Glomerular visceral epithelial cell (primary cell): ENCODE results near the gene NCK2.

Source experiments
- DNase-seq: peaks from one replicate; pipeline ENCODE4 v3.0.0-alpha.2; 2016; ENCODE audit errors: extremely low spot score

The NCK2 gene

DNA sequence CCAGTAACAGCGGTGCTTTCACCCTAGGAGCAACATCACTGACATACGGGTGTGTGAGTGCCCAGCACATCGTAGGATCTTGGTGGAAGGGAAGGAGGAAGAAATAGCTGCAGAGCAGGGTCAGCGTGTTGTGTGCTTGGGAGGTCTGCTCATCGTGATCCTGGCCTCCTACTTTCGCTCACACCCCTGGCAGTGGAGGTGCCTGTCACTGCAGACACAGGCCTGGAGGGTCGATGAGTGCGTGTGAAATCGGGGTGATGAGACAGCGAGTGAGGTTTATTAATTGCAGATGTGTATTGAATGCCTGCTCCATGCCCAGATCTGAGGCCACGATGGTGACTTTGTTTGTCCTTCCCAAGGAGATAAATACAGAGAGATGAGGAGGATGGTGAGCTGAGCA lies 126.1 kb downstream of the NCK2 start:
- no peak for DNase-seq

DNA sequence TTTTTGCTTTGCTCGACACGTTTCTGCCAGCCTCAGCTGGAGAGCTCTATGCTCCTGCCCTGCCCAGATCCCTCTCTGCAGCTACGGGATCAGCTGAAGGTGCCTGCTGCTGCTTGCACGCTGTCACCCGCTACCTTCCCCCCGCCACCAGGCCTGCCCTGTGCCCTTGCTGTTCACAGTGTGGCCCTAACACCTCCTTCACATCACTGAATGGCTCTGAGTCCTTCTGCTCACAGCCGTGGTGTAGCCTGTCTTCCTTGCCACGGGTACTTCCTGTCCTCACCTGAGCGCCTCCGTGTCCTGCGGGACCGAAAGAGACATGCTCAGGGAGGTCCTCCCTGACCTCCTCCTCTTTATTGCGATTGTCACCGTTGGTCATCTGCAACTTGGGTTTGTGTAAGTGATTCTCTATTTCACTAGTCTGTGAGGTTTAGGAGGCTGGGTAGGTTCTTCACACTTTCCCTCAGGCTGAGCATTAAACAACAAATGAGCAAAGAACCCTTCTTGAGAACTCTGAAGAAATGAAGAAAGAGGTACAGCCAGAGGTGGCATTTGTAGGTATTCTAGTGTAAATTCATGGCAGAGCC lies 127.5 kb downstream of the NCK2 start:
- DNase-seq: no peak

DNA sequence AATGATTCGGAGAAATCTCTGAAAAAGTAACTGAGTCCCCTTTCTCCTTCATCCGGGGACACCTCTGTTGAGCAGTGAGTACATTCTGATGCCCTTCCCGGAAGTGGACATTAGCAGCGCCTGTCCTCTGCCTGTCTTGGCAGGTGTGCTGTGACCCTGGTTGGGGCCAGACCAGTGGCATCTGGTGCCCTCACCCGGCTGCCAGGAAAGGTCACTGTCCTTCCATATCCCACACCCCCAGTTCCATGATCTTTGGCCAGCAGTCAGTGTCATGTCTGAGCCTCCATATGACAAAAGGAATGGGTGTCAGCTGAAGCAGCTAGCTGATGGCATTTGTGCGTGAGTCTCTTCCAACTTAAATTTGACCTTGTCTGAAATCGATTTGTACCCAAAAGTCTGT lies 128.1 kb downstream of the NCK2 start:
- no peak for DNase-seq

DNA sequence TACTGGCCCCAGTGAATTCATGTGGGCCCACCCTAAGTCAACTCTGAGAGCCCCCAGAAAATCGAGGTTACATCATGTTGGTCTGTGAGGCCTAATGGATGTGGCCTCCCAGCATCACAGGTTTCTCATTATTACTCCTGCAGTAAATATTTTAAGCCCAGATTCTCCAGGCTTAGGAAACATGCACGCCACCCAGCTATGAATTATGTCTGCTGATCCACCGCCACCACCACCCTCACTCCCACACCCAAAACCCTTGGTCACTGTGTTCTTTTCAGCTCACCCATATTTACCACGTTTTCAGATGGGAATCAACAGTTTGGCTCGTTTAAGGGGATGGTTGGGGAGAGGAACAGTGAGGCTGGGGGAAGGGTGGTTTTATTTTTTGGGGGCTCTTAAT lies 128.6 kb downstream of the NCK2 start:
- no peak for DNase-seq

DNA sequence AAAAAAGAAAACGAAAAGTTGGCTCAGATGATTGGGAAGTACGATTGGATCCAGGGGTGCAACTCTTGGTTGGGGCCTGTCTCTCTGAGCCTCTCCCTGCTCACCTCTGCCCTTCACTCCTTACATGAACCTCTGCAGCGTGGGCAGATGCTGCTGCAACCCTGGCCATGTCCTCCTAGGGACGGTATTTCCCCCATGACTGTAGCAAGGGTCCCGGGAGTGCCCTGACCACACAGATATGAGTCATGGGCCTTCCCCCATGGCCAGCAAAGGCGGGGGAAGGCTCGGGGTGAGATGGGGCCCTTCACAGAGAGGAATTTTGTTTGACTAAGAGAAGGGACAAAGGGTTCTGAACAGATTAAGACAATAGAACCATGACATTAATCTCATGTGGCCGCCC lies 129.0 kb downstream of the NCK2 start:
- DNase-seq: peak; percentile 87

DNA sequence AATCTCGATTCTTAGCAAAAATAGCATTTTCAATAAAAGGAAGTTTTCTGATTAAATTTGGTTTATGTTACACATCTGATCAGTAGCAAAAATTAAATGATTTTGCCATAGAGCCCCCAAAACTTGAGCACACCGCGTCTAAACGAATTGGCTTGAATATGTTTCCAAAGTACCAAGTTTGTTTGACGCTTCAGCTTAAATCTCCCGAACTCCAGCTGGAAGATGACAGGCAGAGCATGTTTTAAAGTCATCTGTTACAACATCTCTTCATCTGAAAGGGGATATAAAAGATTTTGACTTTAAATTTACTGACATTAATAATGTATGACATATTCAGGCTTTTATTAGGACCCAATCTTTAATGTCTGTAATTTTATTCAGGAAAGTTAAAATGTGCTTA lies 129.8 kb downstream of the NCK2 start:
- no peak for DNase-seq

DNA sequence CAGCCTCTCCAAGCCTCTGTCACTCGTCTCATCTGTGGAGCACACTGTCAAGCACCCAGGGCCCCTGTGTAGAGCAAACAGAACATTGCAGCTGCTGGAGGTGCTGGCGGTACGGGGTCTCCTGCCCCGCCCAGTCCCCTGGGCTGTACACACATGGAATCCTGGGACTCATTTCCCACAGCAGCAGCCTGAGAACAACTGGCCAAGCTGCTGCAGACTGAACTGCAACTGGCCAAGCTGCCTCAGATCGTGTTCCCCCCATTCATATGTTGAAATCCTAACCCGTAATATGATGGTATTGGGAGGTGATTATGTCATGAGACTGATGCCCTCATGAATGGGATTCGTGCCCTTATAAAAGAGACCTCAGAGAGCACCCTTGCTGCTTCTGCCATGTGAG lies 130.5 kb downstream of the NCK2 start:
- DNase-seq: no peak

DNA sequence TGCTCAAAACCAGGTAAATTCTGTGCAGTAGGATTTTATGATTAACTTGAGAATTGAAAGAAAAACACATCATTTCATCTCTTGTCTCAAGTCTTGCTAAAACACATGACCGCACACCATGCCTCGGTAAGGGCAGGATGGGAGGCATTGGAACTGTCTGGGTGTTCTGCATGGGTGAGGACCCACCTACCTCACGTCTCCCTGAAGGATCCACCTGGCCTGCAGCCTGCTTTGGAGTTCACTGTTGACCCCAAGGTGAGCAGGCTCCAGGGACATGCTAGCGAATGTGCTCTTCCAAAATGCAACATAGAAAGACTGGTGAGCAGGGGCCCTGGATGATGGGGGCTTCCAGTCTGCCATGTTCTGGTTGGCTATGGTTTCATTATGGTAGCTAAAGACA lies 131.5 kb downstream of the NCK2 start:
- no peak for DNase-seq

DNA sequence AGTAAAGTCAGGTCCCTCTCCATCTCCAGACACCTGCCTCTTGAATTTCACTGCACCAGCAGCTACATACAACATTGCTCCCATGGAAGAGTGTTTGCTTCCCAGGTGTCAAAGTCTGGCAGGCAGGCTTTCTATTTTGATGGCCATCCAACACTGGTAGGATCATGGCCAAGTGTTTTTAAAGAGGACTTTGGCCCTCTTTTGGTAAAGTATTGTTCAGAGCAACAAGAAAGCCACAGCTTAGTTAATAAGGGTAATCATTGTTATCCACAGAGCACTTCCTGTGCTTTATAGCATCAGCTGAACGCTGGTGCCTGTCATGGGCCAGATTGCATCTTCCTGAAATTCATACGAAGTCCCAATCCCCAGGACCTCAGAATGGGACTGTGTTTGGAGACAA lies 133.2 kb downstream of the NCK2 start:
- DNase-seq: no peak

DNA sequence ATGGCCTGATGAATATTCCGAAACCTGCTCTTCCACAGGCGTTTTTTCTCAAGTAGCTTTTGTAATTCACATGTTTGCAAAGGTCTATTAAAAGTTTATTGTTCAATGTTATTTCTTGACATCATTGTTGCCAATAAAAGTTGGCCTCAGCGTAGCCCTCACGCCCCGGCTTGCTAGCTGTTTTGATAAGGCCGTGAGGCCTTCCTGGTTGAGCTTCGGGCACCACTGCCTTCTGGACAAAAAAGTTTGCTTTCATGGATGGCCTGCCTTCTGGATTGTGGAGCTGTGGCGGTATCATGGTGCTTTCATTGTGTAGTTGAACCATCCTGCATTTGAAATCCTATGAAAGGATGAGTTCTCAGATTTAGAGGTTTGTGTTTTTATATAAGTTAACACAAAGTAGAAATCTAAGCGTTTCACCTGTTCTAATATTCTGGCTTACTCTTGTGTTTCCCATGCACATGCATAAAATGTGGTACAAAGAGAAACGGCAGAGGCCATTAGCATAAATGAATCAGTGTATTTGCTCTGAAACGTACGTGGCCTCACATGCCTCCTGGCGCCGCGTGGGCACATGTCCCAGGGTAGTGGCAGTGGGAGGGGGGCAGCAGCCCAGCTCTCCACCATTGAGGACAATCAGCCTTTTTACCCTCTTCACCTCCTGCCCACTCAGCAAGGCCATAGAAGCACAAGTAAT lies 134.5 kb downstream of the NCK2 start:
- DNase-seq: no peak

DNA sequence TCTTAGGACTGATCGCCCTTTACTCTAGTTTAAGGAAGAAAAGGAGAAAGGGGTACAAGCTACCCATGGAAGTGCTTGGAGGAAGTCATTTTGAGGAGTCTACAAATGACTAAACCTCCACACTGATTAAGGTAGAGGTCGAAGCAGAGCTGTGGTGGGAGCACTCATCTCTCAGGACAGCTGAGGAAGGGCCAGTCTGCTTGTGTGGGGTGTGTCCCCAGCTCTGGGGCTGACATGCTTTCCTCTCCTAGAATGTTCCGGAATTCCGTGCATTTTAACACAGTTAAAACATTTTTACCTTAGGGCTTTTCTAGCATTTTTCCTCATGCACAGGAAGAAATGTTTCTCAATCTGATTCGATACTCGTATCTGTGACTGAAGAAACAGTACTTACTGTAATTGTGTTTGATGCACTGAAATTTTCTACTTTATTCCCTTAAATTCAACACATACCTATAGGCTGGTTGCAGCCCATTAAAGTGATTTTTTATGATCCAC lies 135.1 kb downstream of the NCK2 start:
- no peak for DNase-seq

DNA sequence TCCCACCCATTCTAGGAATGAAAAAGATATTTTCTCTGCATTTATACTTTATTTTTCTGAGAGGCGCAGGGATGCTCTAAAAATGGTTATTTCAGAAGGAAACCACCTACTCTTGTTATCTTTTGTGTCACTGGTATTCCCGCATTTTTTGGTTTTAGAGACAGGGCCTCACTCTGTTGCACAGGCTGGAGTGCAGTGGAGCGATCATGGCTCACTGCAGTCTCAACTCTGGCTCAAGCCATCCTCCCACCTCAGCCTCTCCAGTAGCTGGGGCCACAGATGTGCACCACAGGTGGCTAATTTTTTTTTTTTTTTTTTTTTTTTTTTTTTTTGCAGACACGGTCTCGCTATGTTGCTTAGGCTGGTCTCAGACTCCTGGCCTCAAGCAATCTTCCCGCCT lies 135.9 kb downstream of the NCK2 start:
- DNase-seq: no peak

DNA sequence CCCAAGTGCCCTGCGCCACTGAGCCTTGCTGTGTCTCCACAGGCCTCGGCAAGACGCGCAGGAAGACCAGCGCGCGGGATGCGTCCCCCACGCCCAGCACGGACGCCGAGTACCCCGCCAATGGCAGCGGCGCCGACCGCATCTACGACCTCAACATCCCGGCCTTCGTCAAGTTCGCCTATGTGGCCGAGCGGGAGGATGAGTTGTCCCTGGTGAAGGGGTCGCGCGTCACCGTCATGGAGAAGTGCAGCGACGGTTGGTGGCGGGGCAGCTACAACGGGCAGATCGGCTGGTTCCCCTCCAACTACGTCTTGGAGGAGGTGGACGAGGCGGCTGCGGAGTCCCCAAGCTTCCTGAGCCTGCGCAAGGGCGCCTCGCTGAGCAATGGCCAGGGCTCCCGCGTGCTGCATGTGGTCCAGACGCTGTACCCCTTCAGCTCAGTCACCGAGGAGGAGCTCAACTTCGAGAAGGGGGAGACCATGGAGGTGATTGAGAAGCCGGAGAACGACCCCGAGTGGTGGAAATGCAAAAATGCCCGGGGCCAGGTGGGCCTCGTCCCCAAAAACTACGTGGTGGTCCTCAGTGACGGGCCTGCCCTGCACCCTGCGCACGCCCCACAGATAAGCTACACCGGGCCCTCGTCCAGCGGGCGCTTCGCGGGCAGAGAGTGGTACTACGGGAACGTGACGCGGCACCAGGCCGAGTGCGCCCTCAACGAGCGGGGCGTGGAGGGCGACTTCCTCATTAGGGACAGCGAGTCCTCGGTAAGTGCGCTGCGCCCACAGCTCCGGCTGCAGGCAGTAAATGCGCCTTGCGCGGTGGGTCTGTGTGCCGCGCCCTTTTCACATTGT lies 136.8 kb downstream of the NCK2 start:
- DNase-seq: no peak

DNA sequence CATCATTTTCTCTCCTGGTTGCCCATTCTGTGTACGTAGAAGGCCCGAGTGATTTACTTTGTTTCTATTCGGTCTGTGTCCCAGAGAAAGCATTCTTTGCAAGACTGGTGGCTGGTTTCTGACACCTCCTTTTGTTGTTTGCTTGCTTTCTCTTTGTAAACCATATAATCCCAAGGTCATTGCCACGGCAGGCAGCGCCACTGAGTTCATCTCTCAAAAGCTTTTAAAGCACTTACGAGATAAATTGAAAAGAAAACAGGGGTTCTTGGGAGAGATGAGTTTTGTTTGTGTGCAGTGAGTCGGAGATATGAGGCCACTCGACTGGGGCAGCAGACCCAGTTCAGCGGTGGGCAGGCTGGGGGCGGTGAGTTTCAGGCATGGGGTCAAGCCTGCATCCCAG lies 137.6 kb downstream of the NCK2 start:
- no peak for DNase-seq

DNA sequence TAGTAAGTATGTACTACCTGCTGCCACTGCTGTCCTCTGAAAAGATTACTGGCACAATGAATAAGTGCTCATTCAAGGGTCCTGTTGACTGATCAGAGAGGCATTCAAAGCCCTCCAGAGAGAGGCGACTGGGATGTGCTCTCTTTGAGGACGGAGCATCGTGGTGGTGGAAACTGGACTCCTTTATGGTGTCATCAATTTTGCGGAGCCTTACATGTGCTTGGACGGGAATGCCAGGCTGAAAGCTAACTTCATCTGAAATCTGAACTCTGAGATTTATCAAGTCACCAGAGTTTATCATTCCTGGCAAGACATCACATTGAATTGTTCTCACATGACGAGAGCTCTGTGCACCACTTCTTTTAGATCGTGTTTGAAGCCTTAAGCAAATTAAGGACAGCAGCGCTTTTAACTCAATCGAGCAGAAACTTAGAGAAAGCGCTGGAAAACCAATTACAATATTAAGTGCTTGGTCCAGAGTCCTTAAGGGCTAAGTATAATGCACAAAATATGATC lies 138.3 kb downstream of the NCK2 start:
- DNase-seq: no peak

DNA sequence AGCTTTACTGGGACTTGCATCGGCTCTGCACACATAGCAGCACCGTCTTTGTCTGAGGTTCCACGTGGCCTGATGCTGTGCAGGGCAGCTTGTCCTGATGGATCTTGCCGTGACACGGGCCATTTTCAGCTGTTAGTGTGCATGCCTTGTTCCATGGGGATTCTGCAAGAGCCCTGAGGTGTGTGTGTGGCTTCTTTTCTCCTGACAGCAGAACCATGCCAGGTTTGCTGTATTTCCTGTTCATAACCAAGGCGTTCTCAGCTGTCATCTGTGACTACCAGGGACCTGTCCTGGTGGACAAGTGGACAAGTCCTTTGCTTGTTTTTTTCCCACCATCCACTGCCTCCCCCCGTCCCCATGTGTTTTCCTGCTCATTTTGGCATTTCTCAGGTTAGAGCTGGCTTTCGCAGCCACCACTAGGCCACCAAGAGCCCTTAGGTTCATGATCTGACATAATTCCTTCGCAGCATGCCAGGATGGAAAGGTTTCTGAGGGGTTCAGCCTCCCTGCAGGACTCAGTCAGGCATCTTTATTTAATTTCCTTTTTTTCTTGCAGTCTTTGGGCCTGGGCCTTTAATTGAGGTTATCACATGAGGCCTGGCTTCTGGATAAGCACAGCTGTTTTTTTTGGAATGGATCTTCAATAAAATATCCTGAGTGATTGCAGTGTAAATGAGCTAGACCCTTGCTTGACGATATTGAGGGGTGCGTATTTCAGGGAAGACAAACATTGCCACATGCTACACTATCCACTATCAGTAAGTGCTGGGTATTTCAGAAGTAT lies 139.4 kb downstream of the NCK2 start:
- no peak for DNase-seq

DNA sequence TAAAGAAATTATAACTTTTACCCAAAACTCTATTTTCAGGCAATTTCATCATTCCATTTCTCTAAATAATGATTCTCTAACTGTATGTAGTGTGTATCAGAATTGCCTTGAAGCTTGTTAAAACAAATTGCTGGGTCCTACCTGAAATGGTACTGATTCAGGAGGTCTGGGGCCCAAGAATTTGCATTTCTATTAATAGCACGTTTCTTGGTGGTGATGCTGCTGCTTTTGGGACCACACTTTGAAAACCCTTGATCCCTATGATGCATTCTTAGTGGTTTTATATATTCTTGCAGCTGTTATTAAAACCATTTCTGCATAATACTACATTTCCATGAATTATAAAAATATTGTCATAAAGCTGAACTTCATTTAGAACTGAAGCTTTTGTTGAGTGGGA lies 140.7 kb downstream of the NCK2 start:
- no peak for DNase-seq

DNA sequence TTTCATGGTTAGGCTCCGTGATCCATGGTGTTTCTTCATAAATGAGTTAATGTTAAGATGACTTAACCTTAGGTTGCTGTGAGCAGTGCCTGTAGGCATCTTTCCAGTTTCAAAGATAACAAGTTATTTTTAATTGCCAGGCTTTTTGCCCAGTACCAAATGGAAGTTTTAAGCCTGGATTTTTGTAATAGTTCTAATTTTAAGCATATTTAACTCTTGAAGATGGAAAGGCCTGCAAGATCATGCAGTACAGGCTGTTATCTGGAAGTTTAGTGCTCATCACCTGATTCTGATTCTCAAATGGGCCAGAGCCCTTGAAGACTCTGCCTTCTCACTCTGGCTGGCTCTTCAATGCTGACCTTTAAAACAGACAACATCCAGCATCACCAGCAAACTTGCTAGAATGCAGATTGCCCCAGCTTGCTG lies 141.3 kb downstream of the NCK2 start:
- DNase-seq: no peak

DNA sequence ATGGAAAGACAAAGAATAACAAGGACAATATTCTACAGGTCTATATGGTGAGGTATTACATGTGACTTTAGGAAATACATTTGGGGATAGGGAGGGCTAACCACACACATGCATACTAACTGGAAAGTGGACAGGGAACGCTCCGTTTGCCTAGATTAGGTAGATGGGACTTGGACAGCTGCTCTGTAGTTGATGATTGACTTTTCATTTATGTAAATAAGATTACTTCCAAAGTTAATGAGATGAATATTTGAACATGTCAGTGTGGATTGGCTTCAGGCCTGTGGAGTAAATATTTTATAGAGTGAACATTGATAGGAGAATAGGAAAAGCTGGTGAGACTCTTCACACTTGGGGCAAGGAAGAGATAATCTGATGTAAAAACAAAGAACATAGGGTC lies 142.0 kb downstream of the NCK2 start:
- no peak for DNase-seq

DNA sequence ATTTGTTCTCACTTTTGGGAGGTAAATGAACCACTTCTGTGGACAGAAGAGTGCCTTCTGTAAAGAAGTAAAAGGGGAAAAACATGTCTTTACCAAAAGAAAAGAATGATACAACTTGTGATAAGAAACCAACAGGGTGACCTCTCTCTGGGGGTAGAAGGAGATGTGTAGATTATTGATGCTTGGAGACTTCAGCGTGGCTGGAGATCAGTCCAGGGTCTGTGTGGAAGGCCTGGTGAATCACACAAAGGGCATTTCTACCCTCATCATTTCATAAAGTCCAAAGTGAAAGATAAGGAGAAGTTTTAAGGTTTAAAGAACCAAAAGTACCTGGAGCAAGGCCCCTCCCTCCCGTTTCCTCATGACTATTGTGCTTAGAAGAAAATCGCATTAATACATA lies 142.5 kb downstream of the NCK2 start:
- no peak for DNase-seq

DNA sequence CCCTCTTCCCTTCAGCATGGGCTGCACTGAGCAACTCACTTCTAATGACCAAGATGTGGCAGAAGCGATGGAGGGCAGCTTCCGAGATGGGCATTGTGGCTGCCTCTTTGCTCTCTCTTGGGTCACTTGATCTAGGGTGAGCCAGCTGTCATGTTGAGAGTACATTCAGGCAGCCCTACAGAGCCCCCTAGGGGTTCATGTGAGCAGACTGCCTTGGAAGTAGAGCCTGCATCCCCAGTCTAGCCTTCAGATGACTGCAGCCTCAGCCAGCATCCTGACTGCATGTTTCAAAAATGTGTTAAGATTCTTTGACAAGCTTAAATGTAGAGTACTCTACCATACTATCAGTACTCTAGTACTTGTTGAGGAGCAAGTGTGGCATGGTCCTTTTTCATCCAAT lies 143.9 kb downstream of the NCK2 start:
- no peak for DNase-seq

DNA sequence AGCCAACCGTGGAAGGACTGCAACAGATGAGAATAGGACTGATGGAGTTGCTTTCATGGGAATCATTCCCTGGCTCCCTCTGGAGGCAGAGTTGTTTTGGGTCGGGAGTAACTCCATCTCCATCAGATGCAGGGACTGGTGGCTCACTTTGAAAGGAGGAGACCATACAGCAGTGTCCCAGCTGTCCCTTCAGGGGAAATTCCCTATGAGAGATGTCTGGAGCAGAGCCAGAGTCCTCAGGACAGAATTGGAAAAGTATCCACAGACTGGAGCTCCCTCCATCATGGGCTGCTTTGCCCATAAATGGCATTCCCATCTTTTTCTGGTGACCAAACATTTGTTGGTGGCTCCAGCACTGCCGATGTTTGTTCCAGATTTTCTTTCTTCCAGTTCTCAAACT lies 144.3 kb downstream of the NCK2 start:
- DNase-seq: no peak
